A673 (cell line): ENCODE results near the gene ESR1.

Source experiments
- EZH2 ChIP-seq: fragments of 200-600 bp; sonication (generic); IDR thresholded peaks from 2 replicates; pipeline ENCODE4 v1.6.1; 2017; ENCODE audit warnings: borderline replicate concordance, low read depth, mild to moderate bottlenecking, mixed read lengths, antibody characterized with exemption, low read length; ENCODE audit not compliant: poor library complexity, severe bottlenecking
- TF ChIP-seq, protein P1 (sequence below): fragments of 300-800, 200-600 bp; sonication (generic); conservative IDR thresholded peaks from 2 replicates; pipeline ENCODE4 v1.5.1; 2017; ENCODE audit warnings: low read depth, mild to moderate bottlenecking, antibody characterized with exemption, low read length, moderate library complexity, mixed read lengths

DNA sequence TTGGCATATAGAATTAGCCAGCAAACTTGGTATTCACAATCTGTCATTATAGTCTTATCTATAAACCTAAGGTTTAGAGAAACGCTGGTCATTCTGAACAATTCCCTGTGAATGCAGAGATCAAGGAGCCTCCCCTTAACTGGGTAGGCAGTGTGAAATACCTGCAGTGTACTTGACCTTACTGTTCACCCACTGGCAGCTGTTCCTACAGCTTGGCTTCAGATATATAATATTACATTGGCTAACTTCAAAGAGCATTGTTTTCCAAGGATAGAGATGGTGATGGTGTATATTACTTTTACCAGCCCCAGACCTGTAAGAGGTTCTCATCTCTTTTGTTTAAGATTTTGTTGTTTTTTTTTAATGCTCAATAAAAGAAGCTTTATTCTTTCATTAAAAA is 168.3 kb downstream of the ESR1 start:
- TF ChIP-seq, protein P1, sequence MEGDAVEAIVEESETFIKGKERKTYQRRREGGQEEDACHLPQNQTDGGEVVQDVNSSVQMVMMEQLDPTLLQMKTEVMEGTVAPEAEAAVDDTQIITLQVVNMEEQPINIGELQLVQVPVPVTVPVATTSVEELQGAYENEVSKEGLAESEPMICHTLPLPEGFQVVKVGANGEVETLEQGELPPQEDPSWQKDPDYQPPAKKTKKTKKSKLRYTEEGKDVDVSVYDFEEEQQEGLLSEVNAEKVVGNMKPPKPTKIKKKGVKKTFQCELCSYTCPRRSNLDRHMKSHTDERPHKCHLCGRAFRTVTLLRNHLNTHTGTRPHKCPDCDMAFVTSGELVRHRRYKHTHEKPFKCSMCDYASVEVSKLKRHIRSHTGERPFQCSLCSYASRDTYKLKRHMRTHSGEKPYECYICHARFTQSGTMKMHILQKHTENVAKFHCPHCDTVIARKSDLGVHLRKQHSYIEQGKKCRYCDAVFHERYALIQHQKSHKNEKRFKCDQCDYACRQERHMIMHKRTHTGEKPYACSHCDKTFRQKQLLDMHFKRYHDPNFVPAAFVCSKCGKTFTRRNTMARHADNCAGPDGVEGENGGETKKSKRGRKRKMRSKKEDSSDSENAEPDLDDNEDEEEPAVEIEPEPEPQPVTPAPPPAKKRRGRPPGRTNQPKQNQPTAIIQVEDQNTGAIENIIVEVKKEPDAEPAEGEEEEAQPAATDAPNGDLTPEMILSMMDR = no peak
- no peak for TF ChIP-seq EZH2
